Upper lobe of left lung (tissue), 6 donors: ENCODE data around the gene API5. TPM values are rescaled to one million over a fixed set of nuclear protein-coding genes. Genes with fewer than 3 reads are reported as not detected.

Experiments used
- ATAC-seq, 2 donors: fragments of 200-7000 bp; cut with Tn5 transposase; one replicate each; pipeline ENCODE4 v1.9.1; 2022; ENCODE audit warnings: mild to moderate bottlenecking in 2 of 2, moderate library complexity in 2 of 2; ENCODE audit not compliant: low FRiP score in 2 of 2
- DNase-seq, 2 donors: peaks; one replicate each; pipeline ENCODE4 v3.0.0-alpha.2; 2019 to 2020
- H3K27ac ChIP-seq, 4 donors: fragments of 200-600 bp; sonication (generic); one replicate each; pipeline ENCODE4 v1.5.1; 2016 to 2019
- H3K27me3 ChIP-seq, 4 donors: fragments of 200-600 bp; sonication (generic); one replicate each; pipeline ENCODE4 v1.5.1; 2017 to 2019
- H3K36me3 ChIP-seq, 4 donors: fragments of 200-600 bp; sonication (generic); one replicate each; pipeline ENCODE4 v1.5.1; 2016 to 2019
- H3K4me1 ChIP-seq, 4 donors: fragments of 200-600 bp; sonication (generic); one replicate each; pipeline ENCODE4 v1.5.1; 2018 to 2019
- H3K4me3 ChIP-seq, 4 donors: fragments of 200-600 bp; sonication (generic); one replicate each; pipeline ENCODE4 v1.5.1; 2017 to 2019; ENCODE audit warnings: mild to moderate bottlenecking in 2 of 4, moderate library complexity in 1 of 4
- H3K9me3 ChIP-seq, 4 donors: fragments of 200-600 bp; sonication (generic); one replicate each; pipeline ENCODE4 v1.5.1; 2018 to 2019
- CTCF ChIP-seq, 6 experiments: fragments of 450-650 bp in 4 of 6; fragments of 200-600 bp in 2 of 6; sonication (generic) in 2 of 6; IDR thresholded peaks; one replicate each; pipeline ENCODE4 v1.5.1; 2016 to 2019; ENCODE audit warnings: antibody characterized with exemption in 6 of 6
- EP300 ChIP-seq, 4 donors: sonication (generic); formaldehyde crosslinking; IDR thresholded peaks; one replicate each; pipeline ENCODE4 v1.5.1; 2017; ENCODE audit warnings: antibody characterized with exemption in 4 of 4, control low read depth in 2 of 4
- POLR2A ChIP-seq, 4 donors: fragments of 450-650 bp; IDR thresholded peaks; one replicate each; pipeline ENCODE4 v1.5.1; 2016 to 2017; ENCODE audit warnings: antibody characterized with exemption in 4 of 4, mild to moderate bottlenecking in 2 of 4
- POLR2AphosphoS5 ChIP-seq, 2 donors: sonication (generic); formaldehyde crosslinking; IDR thresholded peaks; one replicate each; pipeline ENCODE4 v1.5.1; 2017; ENCODE audit warnings: antibody characterized with exemption in 2 of 2
- WGBS, 2 donors: methylation state at CpG; one replicate each; pipeline ENCODE4 v1.1.5; 2017 to 2018; 5-methylcytosine and 5-hydroxymethylcytosine counted together
- total RNA-seq, 6 donors: library from RNA; depleted of rRNA in 4 of 6; stranded (reverse); fragments of >200 nt in 4 of 6; gene quantifications; one replicate each; pipeline versions ENCODE4 v1.1.0 to v1.2.1, GENCODE V29; 2016 to 2021
- donor health status: DM: no; HTN: no; CAD: no; lungs with moderate emphysema.
- donor health status: DM: no; HTN: yes; CAD: no; lungs with severe emphysema.

The API5 gene
- total RNA-seq, 6 donors from 2014 or later, result 31.4 to 111 (median 74.4) TPM

DNA sequence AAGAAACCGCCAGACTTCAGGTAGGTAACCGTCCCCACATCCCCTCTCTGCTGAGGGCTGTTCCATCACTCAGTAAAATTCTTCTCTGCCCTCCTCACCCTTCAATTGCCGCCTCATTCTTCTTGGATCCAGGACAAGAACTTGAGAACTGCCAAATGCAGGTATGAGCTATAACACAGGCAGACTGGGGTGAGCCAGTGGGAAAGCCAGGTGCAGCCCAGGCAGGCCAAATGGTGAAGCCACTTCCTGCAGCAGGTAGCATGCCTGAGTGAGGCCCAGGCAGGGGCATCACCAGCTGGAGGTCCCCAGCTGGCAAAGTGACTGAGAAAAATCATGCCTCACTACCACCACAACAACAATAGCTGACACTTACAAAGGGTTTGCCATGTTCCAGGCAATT, 22.4 kb upstream of the API5 start:
- no peak for DNase-seq
- WGBS, 2 donors, result 90 to 93% methylated on average over 3 of the region's 3 CpGs
- no peak for TF ChIP-seq CTCF (IDR thresholded peaks at IDR 0.05)
- Histone ChIP-seq H3K36me3 (no peaks in the 10 kb centered on the region), H3K4me3 (no peak overlapping the region), H3K9me3 (peaks cover 0 to 2% (median 0%) of the 10 kb centered on the region in 4 donors), H3K4me1 (no peaks in the 10 kb centered on the region), H3K27me3 (no peaks in the 10 kb centered on the region), H3K27ac (no peak overlapping the region)
- no peak for ATAC-seq

GRCh38 chr11:43298397-43298796, 13.4 kb upstream of the API5 start:
- ATAC-seq, result no peak

GRCh38 chr11:43315966-43316365, 4.2 kb downstream of the API5 start:
- WGBS, 2 donors, result 63 to 65% methylated on average over 2 of the region's 2 CpGs
- TF ChIP-seq POLR2AphosphoS5 (IDR thresholded peaks at IDR 0.05) (no peak), CTCF (IDR thresholded peaks at IDR 0.05) (no peak), EP300 (IDR thresholded peaks at IDR 0.05) (no peak), POLR2A (IDR thresholded peaks at IDR 0.05) (no peak)

More at GRCh38 chr11:43298397-43298796, 13.4 kb upstream of the API5 start:
- Histone ChIP-seq H3K4me1 (no peaks in the 10 kb centered on the region), H3K27me3 (no peaks in the 10 kb centered on the region), H3K4me3 (no peak overlapping the region), H3K36me3 (no peaks in the 10 kb centered on the region), H3K9me3 (peaks cover 0 to 19% (median 3%) of the 10 kb centered on the region in 4 donors), H3K27ac (no peak overlapping the region)
- DNase-seq, result no peak
- no peak for TF ChIP-seq CTCF (IDR thresholded peaks at IDR 0.05)
- no peak for TF ChIP-seq EP300 (IDR thresholded peaks at IDR 0.05)
- TF ChIP-seq POLR2AphosphoS5 (IDR thresholded peaks at IDR 0.05), result no peak
- no peak for TF ChIP-seq POLR2A (IDR thresholded peaks at IDR 0.05)
- 71 to 76% methylated on average over 7 of the region's 7 CpGs for WGBS, 2 donors

DNA sequence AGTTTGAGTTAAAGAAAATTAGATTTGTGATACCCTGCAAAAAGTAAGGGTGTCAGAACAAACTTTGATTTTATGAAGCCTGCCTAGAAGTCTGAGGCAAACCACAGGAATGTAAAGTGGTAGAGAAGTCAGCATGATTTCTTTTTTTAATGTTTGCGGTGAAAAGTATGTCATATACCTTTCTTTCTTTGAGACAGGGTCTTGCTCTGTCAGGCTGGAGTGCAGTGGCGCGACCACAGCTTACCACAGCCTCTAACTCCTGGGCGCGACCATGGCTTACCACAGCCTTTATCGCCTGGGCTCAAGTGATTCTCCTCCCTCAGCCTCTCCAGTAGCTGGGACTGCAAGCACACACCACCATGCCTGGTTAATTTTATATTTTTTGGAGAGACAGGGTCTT, 4.7 kb downstream of the API5 start:
- Histone ChIP-seq H3K27me3 (no peaks in the 10 kb centered on the region), H3K27ac (no peak overlapping the region), H3K36me3 (peaks cover 9 to 30% (median 11%) of the 10 kb centered on the region in 4 donors), H3K4me1 (peaks cover 18 to 33% (median 21%) of the 10 kb centered on the region in 4 donors), H3K4me3 (no peak overlapping the region), H3K9me3 (no peaks in the 10 kb centered on the region)
- ATAC-seq (no peak), DNase-seq (no peak)
- 61 to 72% methylated on average over 6 of the region's 6 CpGs for whole genome bisulfite sequencing, 2 donors
- no peak for TF ChIP-seq CTCF (IDR thresholded peaks at IDR 0.05)
- no peak for TF ChIP-seq POLR2A (IDR thresholded peaks at IDR 0.05)
- no peak for TF ChIP-seq POLR2AphosphoS5 (IDR thresholded peaks at IDR 0.05)
- TF ChIP-seq EP300 (IDR thresholded peaks at IDR 0.05), result no peak

More at GRCh38 chr11:43315966-43316365, 4.2 kb downstream of the API5 start:
- peaks cover 8 to 26% (median 9%) of the 10 kb centered on the region in 4 donors for H3K36me3 ChIP-seq
- peaks cover 18 to 33% (median 23%) of the 10 kb centered on the region in 4 donors for H3K4me1 ChIP-seq
- H3K4me3 ChIP-seq, result no peak overlapping the region
- no peaks in the 10 kb centered on the region for H3K27me3 ChIP-seq
- no peak for DNase-seq
- ATAC-seq, result no peak
- H3K27ac ChIP-seq, result no peak overlapping the region
- no peaks in the 10 kb centered on the region for H3K9me3 ChIP-seq

DNA sequence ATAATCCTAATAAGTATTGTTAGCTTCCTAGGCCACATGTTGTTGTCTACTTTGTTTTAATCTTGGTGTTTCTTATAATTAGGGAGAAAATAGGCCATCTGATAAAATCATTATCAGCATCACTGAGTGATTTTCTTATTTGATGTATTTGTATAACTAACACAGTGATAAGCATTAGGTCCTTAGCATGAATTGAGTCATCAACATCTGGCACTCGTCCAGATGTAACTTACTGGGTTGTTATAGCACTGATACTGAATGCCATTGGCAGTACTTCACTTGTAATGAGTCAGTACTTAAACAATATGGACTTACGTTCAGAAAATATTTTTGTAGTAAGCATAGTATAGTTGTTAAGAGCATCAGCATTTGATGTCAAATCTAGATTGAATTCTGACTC, 16.2 kb downstream of the API5 start:
- Histone ChIP-seq H3K36me3 (peaks cover 30 to 99% (median 79%) of the 10 kb centered on the region in 4 donors), H3K9me3 (no peaks in the 10 kb centered on the region), H3K4me1 (no peaks in the 10 kb centered on the region), H3K27ac (no peak overlapping the region), H3K27me3 (no peaks in the 10 kb centered on the region), H3K4me3 (no peak overlapping the region)
- TF ChIP-seq POLR2A (IDR thresholded peaks at IDR 0.05), result no peak
- TF ChIP-seq POLR2AphosphoS5 (IDR thresholded peaks at IDR 0.05), result no peak
- no peak for ATAC-seq
- peak in 1 of 2 donors; percentile 24 for DNase-seq
- WGBS, 2 donors, result 52 to 74% methylated on average over 2 of the region's 2 CpGs
